Endodermal cell (in vitro differentiated cells): Measurements from ENCODE around the gene ZNF740. TPM values are rescaled to one million over a fixed set of nuclear protein-coding genes. Genes with fewer than 3 reads are reported as not detected.

Source experiments
- DNase-seq: peaks from one replicate; pipeline ENCODE4 v3.0.0-alpha.2; 2017
- H3K27ac ChIP-seq: 2 replicates; pipeline ENCODE4 v1.5.1; 2013; ENCODE audit warnings: mild to moderate bottlenecking, low read depth, low read length, moderate library complexity
- H3K27me3 ChIP-seq: 2 replicates; pipeline ENCODE4 v1.6.1; 2013; ENCODE audit warnings: mild to moderate bottlenecking, low read length, moderate library complexity; ENCODE audit not compliant: insufficient read depth, control insufficient read depth, poor library complexity, severe bottlenecking
- H3K36me3 ChIP-seq: 2 replicates; pipeline ENCODE4 v1.7.0; 2013; ENCODE audit warnings: mild to moderate bottlenecking, low read length, moderate library complexity; ENCODE audit not compliant: control insufficient read depth, insufficient read depth
- H3K4me1 ChIP-seq: one replicate; pipeline ENCODE4 v1.7.0; 2013; ENCODE audit warnings: low read length; ENCODE audit not compliant: control insufficient read depth, insufficient read depth
- H3K4me3 ChIP-seq: 2 replicates; pipeline ENCODE4 v1.5.1; 2013; ENCODE audit warnings: mild to moderate bottlenecking, low read length, moderate library complexity
- H3K9ac ChIP-seq: 2 replicates; pipeline ENCODE4 v1.6.1; 2013; ENCODE audit warnings: mild to moderate bottlenecking, low read length, moderate library complexity; ENCODE audit not compliant: poor library complexity, severe bottlenecking; ENCODE audit errors: extremely low read depth
- H3K9me3 ChIP-seq: 2 replicates; pipeline ENCODE4 v1.6.1; 2013; ENCODE audit warnings: mild to moderate bottlenecking, low read length, moderate library complexity; ENCODE audit not compliant: control insufficient read depth
- H3K27ac Mint-ChIP-seq: 2 replicates; pipeline ENCODE4 v1.8.0; 2020; ENCODE audit warnings: mixed read lengths
- H3K27me3 Mint-ChIP-seq: 2 replicates; pipeline ENCODE4 v1.8.0; 2021; ENCODE audit warnings: mild to moderate bottlenecking, mixed read lengths; ENCODE audit not compliant: insufficient read depth
- H3K36me3 Mint-ChIP-seq: 2 replicates; pipeline ENCODE4 v1.8.0; 2020; ENCODE audit warnings: low read depth, mixed read lengths
- H3K4me1 Mint-ChIP-seq: 2 replicates; pipeline ENCODE4 v1.8.0; 2020; ENCODE audit warnings: mixed read lengths
- H3K4me3 Mint-ChIP-seq: 2 replicates; pipeline ENCODE4 v1.8.0; 2020; ENCODE audit warnings: mild to moderate bottlenecking, moderate library complexity, mixed read lengths
- H3K9me3 Mint-ChIP-seq: 2 replicates; pipeline ENCODE4 v1.8.0; 2020; ENCODE audit warnings: mild to moderate bottlenecking, mixed read lengths
- WGBS, 2 experiments: methylation state at CpG; one replicate each; pipeline versions ENCODE4 v1.1.5 to v1.1.7; 2013; ENCODE audit warnings: missing lambda C conversion rate in 2 of 2, mixed read lengths in 1 of 2; ENCODE audit not compliant: insufficient coverage in 1 of 2, insufficient read length in 1 of 2; 5-methylcytosine and 5-hydroxymethylcytosine counted together
- total RNA-seq, 2 donors: library from RNA; stranded (reverse); fragmentation: NEBNext Ultra II Directional in 1 of 2; extraction: Animal tissue kit (Norgen Biotek cat#: 25700) in 1 of 2; gene quantifications; 2 replicates in 1 of 2; 3 replicates in 1 of 2; pipeline ENCODE4 v1.2.1, GENCODE V29; 2021
- TF ChIP-seq, protein P1 (sequence below): fragments of 200-600 bp; sonication (generic); conservative IDR thresholded peaks from 2 replicates; pipeline ENCODE4 v1.5.0; 2021; ENCODE audit warnings: antibody characterized with exemption, mild to moderate bottlenecking

Gene ZNF740
- total RNA-seq, 2 donors from 2014 or later: 54.0 to 54.6 TPM

DNA sequence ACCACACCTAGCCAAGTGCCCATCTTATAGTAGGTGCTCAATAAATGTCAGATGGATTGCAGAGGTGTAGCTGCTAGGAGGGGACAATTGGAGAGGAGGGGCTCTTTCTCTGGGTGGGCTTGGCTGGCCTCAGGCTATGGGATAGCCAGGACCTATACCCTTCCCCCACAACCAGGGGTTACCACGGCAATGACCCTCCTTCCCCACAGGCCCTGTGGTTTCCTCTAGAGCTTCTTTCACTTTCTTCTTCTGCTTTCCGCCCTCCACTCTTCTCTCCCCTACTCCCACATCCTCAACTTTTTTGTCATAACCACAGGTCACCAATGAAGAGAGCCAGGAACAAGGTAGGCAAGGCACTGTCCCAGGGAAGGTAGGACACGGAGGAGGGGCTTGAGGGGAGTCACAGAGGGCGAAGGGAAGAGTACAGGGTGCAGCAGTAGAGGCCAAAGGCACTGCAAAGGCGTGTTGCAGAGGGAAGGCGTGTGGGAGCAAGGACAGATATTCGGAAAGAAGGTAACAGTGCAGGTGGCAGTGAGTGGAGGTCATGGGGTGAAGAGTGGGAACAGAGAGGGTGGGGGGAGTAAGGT, 28.4 kb downstream of the ZNF740 start:
- WGBS, 2 experiments: 89% methylated on average over 5 to 7 of the region's 7 CpGs
- H3K36me3 Mint-ChIP-seq: peaks cover 16% of the 10 kb centered on the region
- H3K4me1 Mint-ChIP-seq: peaks cover 11% of the 10 kb centered on the region

DNA sequence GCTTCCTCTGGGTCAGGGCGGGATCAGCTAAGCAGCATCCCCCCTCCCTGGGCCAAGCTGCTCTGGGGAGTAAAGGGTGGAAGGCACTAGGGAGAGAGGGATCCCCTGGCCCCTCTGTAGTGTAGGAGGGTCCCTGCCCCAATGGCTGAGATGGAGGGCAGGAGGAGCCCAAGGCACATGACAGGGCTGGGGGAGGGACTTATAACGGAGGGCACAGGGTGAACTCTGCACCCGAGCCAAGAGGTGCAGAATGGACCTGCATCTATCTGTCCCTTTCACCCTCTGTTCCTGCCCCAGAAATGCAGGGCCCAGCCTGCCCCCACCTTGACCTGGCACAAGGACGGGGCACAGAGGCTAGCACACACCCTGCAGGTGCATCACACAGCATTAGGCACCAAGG, 30.3 kb downstream of the ZNF740 start:
- TF ChIP-seq, protein P1, sequence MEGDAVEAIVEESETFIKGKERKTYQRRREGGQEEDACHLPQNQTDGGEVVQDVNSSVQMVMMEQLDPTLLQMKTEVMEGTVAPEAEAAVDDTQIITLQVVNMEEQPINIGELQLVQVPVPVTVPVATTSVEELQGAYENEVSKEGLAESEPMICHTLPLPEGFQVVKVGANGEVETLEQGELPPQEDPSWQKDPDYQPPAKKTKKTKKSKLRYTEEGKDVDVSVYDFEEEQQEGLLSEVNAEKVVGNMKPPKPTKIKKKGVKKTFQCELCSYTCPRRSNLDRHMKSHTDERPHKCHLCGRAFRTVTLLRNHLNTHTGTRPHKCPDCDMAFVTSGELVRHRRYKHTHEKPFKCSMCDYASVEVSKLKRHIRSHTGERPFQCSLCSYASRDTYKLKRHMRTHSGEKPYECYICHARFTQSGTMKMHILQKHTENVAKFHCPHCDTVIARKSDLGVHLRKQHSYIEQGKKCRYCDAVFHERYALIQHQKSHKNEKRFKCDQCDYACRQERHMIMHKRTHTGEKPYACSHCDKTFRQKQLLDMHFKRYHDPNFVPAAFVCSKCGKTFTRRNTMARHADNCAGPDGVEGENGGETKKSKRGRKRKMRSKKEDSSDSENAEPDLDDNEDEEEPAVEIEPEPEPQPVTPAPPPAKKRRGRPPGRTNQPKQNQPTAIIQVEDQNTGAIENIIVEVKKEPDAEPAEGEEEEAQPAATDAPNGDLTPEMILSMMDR: no peak
- Mint-ChIP-seq H3K4me3 (no peak overlapping the region), H3K36me3 (peaks cover 24% of the 10 kb centered on the region), H3K27me3 (peaks cover 13% of the 10 kb centered on the region), H3K4me1 (peaks cover 30% of the 10 kb centered on the region), H3K27ac (no peak overlapping the region), H3K9me3 (no peaks in the 10 kb centered on the region)
- Histone ChIP-seq H3K27ac (no peak overlapping the region), H3K36me3 (no peaks in the 10 kb centered on the region), H3K4me1 (no peaks in the 10 kb centered on the region), H3K27me3 (no peaks in the 10 kb centered on the region), H3K9me3 (no peaks in the 10 kb centered on the region), H3K4me3 (no peak overlapping the region), H3K9ac (no peak overlapping the region)
- no peak for DNase-seq
- WGBS, 2 experiments: 90% methylated on average over 4 of the region's 4 CpGs; no CpG with 5 or more reads in 1 of the 2 experiments

More for the DNA sequence above, 28.4 kb downstream of the ZNF740 start:
- Histone ChIP-seq H3K4me3 (no peak overlapping the region), H3K9ac (no peak overlapping the region), H3K27me3 (no peaks in the 10 kb centered on the region), H3K36me3 (no peaks in the 10 kb centered on the region), H3K27ac (no peak overlapping the region), H3K9me3 (no peaks in the 10 kb centered on the region), H3K4me1 (no peaks in the 10 kb centered on the region)
- Mint-ChIP-seq H3K27me3 (peaks cover 20% of the 10 kb centered on the region), H3K27ac (no peak overlapping the region), H3K4me3 (no peak overlapping the region), H3K9me3 (no peaks in the 10 kb centered on the region)
- DNase-seq: no peak
- TF ChIP-seq, protein P1: no peak

DNA sequence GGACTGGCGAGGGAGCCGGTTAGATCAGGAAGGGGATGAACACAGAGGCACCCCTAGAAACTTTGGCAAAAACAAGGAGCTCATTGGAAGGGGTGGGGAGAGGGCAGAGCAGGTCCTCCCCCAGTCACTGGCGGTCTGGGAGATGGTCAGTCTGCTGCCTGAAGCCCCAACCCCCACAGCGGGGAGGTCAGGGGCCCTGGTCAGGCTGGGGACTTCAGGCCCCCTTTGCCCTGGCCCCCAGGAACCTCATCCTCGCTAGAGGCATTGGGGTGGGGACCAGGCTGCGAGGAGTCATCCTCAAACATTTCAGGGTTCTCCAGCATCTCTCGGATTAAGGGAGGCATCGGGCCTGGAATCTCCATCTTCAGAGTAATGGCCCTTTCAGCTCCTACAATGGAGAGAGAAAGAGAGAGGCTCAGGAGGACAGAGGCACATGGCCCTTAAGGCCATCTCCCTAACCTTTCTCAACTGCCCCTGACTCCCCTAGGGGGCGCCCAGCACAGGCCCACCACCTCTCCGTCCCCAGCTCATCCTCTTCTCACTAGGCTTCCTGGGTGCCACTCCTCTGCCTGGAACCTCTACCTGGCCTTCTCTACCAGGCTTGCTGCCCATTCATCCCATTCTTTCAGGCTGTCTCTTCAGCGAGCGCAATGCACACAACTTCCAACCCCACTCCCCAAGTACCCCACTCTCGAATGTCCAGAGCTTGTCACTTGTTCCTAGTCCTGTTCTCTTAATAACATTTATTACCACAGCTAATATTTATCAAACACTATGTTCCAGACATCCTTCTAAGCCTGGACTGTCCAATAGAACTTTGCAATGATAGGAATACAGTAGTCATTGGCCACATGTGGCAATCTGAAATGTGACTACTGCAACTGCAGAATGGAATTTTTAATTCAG, 31.2 kb downstream of the ZNF740 start:
- TF ChIP-seq, protein P1: peak; percentile 89
- 81 to 85% methylated on average over 9 to 13 of the region's 13 CpGs for WGBS, 2 experiments
- peaks cover 24% of the 10 kb centered on the region for H3K36me3 Mint-ChIP-seq
- Histone ChIP-seq H3K36me3 (no peaks in the 10 kb centered on the region), H3K9me3 (no peaks in the 10 kb centered on the region), H3K4me1 (peaks cover under 1% of the 10 kb centered on the region), H3K4me3 (no peak overlapping the region), H3K27me3 (no peaks in the 10 kb centered on the region), H3K9ac (no peak overlapping the region), H3K27ac (no peak overlapping the region)
- peaks cover 6% of the 10 kb centered on the region for H3K27me3 Mint-ChIP-seq
- peaks cover 38% of the 10 kb centered on the region for H3K4me1 Mint-ChIP-seq
- no peak overlapping the region for H3K4me3 Mint-ChIP-seq
- no peak overlapping the region for H3K27ac Mint-ChIP-seq
- DNase-seq: peak; percentile 89
- no peaks in the 10 kb centered on the region for H3K9me3 Mint-ChIP-seq
